HG03139 (cell line): ENCODE data around the gene UNC93B1.

Source experiments
- ATAC-seq: cut with Tn5 transposase; IDR thresholded peaks from one replicate; pipeline ENCODE4 v1.9.1; 2021; ENCODE audit not compliant: unreplicated experiment

UNC93B1 gene

DNA sequence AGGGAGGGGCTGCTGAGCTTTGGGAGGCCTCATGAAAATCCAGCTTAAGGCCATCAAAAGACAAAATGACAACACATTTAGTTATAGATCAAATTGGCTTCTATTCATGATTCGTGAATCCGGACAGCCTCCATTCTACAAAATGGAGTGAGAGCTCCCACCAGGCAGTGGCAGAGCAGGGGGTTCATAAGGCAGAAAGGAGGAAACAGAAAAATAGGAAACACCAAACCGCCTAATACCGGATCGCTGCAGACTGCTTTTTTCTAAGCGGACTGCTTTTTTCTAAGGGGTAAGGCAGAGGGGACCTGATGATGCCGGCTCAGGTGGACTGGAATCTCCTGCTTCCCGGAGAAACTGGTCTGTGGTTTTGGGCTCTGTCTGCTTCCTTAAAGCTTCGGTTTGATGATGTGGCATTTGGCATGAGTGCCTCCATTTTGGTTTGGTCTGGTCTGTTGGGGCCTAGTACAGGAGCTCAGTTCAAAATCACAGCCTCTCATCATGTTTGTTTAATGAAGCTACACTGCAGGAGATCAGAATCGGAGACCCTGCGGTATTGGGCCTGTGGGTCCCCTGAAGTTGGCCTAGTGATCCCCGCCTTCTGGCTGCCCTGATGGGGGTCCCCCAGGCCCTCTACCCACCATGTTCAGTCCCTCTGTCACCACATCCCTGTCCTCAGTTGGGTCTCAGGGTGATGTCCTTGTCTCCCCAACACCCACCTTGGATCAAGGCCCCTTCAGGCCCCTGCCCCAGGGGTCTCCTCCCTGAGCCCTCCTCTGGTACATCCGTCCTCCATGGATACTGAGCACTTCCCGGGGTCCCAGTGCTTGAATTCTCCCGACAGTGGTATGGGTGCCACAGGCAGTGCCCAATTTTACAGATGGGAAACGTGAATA lies 7.4 kb upstream of the UNC93B1 start:
- ATAC-seq, result no peak

DNA sequence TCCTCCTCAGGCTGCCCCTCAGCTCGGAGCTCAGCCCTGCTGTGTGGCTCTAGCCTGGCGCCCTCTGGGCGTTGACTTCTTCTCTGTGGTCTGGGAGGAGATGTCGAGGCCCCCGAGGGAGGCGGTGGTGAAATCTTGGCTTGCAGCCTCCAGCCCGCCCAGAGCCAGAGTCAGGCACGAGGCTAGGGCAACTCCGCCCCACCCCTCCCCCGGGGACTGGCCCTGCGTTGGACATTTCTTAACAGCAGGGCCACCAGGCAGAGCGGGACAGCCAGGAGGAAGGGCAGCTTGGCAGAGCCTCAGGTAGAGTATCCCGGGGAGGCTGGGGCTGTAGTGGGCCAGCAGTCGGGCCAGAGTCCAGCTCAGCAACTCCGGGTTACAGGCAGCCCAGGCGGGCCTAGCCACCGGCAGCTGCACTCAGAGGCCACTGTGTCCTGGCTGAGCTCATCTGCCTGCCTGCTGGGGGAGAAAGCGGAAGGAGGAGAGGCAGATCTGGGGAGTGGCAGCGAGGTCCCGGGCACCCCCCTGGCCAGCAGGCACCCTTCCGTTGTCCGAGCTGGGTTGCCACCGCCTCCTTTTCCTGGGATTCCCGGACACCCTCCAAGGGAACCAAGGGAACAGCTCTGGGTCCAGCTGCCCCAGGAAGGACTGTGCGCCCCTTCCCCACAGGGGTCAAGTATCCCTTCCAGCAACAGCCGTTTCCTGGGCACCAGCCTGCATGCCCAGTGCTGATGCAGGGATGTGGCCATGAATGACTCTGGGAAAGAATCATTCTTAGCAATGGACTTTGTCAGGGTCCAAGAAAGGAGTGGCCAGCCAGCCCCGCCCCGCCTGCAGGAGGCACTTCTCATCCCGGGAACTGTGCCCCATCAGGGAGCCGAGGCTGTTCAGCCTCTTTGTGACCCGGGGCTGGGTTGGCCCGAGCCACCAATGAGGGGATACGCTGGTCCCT lies 6.5 kb upstream of the UNC93B1 start, which contains the start of gene ALDH3B1:
TSS of gene ALDH3B1 (plus strand) at position 238 of the 952 bp plus-strand sequence. CDS start 4,971 bp downstream, outside the sequence.
- ATAC-seq, result no peak

DNA sequence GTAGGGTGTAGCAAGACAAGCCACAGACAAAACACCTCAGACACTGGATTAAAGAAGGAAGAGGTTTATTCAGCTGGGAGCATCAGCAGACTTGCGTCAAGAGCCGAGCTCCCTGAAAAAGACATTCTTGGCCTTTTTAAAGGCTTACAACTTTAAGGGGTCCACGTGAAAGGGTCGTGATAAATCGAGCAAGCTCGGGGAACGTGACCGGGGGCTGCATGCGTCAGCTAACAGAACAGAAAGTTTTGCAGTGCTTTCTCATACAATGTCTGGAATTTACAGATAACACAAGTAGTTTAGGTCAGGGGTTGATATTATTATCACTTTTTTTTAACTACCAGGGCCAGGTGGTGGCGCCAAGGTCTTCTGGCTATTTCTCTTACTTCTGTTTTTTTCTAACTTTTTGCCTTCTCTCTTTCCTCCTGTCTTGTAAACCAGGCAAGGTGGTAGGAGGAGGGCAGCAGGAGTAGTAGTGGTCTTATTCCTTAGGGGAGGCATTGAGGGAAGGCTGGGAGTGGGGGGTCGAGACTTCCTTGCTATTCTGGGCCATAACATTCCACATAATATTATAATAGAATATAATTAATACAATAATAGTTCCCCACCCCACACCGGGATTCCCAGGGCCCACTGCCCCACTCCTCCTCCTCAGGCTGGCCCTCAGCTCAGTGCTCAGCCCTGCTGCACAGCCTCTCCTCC lies 5.6 kb upstream of the UNC93B1 start:
- no peak for ATAC-seq

DNA sequence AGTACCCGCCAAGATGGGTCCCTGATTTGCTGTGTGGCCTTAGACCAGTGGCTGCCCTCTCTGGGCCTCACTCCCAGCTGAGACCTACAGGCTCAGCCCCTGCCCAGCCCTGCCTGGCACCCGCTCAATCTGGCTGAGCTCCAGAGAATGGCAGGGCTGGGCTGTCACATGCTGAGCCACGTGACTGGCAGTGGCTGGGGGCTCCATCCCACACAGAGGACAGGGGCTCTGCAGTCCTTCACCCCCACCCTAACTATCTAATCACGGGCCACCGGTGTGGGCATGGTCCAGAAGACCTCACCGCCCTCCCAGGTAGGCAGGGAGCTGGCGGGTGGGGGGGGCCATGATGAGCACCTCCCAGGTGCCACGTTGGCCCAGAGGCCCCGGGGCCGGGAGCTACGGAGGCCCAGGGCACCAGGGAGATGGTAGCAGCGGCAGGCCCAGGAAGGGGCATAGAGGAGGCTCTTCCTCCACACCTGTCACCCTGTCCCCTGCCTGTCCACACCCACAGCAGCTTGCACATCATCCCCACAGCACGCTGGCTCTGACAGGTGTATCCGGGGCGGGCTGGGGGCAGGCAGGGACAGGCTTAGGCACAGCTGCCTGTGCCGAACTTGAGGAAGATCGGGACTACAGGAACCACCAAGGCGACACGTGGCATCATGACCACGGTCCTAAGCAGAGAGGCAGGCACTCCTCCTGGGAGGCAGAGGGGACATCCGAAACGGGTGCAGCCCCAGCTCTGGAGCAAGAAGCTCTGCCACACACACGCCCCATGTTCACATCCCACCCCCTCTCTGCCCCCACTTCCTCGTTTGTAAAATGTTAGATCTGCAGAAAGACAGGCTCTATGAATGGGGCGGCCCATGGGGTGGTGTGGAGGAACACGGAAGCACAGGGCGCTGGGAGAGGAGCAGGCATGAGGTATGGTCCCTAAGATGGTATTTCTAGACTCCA lies 4.8 kb upstream of the UNC93B1 start:
- no peak for ATAC-seq

DNA sequence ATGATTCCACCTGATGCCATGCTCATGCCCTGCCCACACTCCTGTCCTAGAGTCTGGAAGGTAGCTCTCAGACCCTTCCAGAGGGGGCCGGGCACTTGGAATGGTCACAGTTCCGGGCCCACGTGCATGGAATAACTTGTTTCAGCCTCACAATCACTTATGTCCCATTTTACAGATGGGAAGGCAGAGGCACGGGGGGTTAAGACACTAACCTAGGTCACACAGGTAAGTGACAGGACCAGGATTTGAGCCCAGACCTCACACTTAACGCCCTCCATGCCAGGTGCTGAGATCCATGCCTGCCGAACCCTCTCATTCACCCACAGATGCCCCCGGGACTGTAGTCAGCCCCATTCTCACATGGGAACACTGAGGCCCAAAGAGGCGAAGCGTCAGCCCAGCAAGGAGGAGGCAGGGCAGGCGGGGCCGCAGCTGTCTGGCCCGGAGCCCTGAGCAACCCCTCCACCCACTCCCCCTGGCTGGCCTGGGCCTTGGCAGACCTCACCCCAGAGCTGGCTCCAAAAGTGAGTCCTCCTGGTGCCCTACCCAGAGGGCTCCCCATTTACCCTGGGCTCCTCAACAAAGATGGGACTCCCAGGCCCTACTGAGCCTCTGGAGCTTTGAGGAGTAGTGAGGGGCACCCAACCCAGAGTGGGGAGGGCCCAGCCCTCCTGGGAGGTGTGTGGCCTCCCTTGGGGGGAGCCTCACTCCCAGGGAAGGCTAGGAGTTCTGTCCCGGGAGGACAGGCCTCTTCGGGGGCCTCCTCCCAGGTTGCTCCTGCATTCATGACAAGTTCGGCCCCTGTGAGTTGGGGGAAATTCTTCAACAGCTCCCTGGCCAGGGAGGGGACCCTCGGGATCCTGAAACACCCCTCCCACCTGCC lies 3.8 kb upstream of the UNC93B1 start:
- ATAC-seq, result no peak

DNA sequence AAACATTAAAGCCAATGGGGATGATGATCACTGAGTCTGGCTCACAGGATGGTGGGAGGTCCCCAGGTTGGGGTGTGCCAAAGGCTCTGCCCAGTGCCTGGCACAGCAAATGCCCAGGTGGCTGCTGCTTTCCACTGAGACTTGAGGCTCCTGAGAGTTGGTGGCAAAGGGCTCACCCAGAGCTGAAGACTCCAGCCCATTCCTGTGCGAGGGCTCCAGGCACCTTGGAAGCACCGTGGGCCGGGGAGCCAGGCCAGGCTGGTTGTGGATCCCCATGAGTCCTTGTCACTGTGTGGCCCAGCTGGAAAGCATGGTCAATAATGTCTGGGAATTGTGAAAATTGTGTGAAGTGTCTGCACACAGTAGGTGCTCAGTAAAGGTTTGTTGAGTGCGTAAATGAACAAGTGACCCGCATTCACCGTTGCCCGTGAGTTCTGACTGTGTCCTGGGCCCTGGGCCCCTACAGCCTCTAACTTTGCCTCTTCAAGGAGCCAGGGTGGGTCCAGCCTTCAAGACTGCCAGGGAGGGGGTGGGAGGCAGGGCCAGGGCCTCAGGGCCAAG lies 2.8 kb upstream of the UNC93B1 start:
- ATAC-seq, result no peak

DNA sequence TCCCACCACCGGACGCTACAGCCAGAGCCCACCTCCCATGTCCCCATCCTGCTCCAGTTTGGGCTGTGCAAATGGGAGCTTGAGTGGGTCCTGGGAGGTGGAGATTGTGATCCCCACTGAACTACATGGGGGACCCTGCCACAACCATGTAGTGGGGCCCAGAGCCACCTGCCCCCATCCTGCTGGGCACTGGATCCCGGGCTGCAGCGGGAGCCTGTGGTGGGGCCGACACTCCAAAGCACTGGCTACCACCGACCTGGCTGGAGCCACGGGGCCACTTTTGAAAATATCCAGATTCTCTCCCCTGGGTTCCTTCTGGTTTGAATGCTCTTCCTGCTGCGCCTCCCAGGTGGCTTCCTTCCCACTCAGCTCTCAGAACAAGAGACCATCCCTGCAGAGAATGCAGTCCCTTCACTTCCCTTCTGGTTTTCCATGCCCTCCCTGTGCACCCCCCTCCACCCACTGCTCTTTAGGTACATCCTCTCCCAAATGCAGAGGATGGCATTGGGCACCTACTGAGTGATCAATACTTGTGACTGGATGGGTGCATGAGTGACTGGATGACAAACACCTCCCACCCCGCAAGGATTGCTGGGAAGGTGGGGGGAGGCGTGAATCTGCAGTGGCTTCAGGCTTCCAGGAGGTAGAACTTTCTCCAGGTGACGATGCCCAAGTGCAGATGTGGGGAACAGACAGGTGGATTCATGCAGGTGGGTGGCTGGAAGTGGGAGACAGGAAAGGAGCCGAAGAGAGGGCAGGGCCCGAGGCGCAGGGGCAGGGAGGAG lies 846 bp upstream of the UNC93B1 start:
- no peak for ATAC-seq

DNA sequence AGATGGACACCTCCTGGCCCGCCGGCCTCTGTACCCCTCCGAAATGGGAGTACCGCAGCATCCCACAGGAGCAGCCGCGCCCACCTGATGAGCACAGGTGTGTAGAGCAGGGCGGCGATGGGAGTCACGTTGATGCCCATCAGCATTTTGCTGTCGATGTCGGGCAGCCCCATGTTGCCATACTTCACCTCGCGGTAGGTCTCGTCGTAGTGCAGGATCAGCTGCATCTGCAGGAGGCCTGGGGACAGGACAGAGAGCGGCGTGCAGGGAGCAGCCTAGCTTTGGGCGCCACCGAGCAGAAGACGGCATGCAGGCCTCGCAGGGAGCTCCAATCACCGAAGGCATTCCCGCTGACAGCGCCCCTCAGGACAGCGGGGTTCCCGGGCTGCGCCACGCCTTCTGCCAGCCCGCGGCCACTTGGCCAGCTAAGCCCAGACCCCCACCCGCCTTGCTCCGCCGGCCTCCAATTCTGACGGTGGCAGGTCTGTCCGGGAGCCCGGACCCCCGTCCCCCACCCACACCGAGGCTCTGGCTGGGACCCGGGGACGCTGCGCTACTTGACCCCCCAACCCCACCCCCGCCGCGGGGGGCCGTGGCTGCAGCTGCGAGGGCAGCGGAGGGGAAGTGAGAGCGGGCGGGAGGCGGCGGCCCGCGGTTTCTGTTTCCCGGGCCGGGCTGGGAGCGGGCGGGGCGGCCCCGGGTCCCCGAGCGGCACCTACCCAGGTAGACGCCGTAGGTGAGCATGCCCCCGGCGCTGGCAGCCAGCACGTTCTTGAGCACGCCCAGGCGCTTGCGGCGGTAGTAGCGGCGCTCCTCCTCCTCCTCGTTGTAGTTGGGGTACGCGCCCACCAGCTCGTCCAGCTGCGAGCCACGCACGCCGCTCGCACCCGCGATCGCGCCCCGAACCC lies 705 bp downstream of the UNC93B1 start:
- ATAC-seq, result peak; percentile 25

DNA sequence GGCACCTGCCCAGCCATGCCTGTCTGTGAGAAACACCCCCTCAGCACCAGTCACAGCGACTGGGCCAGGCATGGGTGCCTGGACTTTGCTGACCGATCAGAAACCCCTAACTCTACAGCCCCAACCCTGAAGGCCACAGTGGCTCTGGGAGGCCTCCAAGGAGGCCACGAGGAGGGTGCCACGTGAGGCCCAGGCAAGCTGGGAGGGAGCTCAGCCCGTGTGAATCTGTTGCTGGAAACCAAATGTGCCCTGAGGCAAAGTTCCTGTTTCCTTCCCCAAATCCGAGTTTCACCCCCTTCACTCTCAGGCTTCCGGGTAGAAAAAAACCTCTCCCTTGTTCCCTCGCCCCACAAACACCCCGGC lies 1.3 kb downstream of the UNC93B1 start:
- peak; percentile 19 for ATAC-seq

DNA sequence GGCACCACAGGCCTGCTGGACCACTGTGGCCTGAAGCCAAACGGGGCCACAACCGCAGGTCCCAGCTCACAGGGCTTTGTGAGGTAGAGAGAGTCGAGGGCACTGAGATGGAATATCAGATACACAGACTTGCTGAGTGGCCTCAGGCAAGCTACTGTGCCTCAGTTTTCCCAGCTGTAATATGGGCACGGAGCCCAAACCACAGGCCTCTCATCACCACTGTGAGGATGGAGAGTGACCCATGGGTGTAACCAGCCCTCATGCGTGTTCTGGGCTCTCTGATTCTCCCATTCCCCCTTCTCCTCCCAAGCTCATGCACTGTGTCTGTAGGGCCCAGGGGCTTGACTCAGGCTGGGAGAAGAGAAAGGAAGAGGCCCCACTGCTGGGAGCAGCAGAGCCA lies 4.2 kb downstream of the UNC93B1 start:
- no peak for ATAC-seq

DNA sequence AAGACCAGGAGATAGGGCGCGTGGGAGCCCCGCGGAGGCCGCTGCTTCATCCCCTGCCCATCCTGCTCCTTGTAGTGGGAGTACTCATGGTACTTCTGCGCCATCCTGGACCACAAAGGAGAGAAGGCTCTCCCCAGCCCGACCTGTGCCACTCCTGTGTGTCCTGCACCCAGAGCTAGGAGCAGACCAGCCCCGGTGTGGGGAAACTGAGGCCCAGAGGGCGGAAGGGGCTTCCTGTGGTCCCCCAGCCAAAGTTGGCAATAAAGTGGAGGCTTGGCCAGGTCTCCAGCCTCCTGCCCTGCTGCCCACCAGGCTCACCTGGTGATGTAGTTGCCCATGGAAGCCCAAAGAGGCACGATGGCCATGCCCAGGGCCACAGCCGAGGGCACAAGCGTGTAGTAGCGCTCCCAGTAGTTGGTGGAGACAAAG lies 4.7 kb downstream of the UNC93B1 start:
- no peak for ATAC-seq

DNA sequence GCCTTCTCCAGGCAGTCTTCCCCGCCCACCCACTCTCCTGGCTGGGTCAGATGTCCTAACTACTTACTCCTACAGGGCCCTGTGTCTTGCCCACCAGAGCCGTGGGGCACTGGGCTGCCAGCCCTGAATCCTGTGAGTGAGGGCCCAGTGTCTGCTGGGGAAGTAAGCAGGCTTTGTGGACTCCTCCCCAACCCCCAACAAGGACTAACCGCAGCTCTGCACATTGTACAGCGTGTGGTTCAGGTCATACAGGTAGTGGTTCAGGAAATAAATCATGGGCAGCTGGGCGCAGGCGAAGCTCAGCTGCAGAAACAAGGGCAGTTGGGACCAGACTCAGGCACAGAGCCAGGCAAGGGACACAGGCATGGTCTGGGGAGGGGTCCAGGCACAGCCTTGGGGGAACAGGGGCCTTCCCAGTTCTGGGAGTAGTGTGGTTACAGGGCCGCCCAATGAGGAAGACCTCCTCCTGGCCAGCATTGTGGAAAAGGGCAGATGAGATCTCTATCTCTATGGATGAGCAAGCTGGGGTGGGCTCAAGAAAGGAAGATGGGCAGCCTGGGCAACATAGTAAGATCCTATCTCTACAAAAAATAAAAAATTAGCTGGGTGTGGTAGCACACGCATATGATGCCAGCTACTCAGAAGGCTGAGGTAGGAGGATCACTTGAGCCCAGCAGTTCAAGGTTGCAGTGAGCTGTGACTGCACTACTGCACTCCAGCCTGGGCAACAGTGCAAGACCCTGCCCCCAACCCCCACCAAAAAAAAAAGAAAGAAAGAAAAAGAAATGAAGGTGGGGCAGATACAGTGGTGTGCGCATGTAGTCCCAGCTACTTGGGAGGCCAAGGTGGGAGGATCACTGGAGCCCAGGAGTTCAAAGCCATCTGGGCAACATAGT lies 5.5 kb downstream of the UNC93B1 start:
- no peak for ATAC-seq

DNA sequence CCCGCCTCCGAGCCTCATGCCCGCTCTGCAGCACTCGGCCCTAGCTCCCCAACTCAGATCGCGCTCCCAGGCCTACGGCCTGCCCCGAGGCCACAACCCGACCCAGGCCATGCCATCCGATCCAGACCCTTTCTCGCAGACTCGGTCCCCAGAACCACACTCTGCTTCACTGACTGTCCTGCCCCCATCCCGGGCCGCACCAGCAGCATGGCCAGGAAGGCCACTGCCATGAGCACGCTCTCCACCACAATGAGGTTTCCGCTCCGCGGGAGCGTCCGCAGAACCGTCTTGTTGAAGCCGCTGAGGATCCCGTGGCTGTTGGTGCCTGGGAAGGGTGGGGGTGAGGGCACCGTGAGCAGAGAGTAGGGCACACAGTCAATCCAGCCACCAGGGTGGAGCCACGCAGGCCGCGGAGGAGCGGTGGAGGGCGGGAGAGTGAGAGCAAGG lies 6.4 kb downstream of the UNC93B1 start:
- ATAC-seq, result no peak

DNA sequence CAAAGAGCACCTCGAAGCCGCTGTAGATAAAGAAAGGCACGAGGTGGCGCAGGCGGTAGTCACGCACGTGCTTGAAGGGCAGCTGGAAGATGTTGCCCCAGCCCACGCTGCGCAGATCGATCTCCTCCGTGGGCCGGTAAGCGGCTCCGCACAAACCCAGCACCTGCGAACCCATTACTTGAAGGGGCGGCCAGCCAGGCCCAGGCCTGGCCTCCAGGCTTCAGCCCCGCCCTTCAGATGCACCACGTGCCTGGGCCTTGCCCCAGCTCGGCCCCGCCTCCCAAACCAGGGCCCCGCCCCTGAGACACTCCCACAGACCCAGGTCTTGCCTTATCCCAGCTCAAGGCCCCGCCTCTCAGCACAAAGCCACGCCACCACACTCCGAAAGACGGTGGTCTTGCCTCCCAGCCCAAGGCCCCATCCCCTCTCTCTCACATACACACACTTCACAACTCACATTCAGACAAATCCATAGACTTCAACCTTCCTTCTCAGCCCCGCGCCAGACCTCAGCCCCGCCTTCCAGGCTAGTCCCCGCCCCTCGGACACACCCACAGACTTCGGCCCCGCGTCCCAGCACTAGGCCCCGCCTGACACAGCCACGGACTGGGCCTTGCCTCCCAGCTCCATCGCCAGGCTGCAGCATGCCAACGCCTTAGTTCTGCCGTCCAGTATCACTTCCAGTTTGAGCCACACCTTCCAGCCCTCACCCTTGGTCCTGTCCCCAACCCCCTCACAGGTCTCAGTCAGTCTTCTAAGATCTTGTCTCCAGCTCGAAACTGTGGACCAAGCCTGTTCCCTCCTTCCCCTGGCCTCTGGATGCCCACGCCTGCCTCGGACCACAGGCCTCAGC lies 7.0 kb downstream of the UNC93B1 start:
- ATAC-seq, result no peak

DNA sequence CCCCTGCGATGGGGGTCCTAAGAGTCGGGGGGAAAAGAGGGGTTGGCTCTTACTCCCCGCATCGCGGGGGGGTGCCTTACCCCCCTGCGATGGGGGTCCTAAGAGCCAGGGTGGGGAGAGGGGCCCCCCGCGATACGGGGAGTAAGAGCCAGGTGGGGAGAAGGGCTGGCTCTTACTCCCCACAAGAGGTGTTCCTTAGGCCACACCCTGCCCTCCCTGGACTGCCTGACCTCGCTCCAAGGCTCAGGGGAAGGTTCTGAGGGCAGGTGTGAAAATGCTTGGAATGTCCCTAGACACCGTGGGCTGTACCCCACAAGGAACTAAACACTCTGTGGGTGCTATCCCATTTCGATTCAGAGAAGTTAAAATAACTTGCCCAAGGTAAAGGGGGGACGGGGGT lies 7.8 kb downstream of the UNC93B1 start:
- no peak for ATAC-seq
